Measurements from ENCODE around the gene HIGD1C. TPM values are rescaled to one million over a fixed set of nuclear protein-coding genes. Genes with fewer than 3 reads are reported as not detected.

The HIGD1C gene
- total RNA-seq, 1 experiment from 2014 or later, result not detected

DNA sequence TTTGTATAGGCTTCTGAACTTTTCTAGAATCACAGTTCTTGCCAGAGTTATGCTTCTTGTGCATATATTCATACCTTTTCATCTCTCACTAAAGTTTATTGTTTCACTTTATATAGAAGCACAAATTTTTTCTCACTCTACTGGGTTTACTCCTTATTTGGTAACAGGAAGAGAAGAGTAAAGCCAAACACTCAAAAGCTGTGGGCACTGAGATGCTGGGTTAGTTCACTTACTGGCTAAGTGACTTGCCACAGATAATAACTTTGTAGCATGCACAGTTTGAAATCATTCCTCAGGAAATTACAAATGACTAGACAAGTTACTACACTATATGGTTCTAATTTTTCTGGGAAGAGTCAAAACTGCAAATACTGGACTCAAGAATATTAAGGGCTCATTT is 7.8 kb downstream of the HIGD1C start:
- H3K27ac Mint-ChIP-seq (ENCODE audit: unreplicated experiment), result no peak overlapping the region
- no TSS peak for BruUV-seq (replicated peaks)
- intact Hi-C loops (cut with micrococcal nuclease; ENCODE audit: unreplicated experiment), result loop anchor here (2.0 kb wide), 1 partner anchor 27 kb away; no protein-coding TSS in a partner anchor

DNA sequence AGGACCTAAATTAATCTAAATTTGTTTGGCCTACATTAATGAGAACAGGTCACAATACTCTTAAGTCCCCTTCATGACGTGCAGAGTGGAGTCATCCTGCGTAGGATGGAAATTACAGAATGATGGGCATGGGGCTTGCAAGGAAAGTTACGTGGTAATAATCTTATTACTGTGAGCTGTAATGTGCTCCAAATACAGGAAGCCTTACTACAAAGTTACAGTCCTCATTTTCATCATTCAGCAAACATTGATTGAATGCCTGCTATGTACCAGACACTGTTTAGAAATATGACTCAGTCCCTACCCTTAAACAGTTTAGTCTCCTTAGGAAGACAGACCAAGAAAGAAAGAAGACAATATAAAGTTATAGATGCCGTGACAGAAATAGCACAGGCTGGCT is 9.4 kb downstream of the HIGD1C start:
- H3K36me3 ChIP-seq (ENCODE audit: control insufficient read depth, insufficient read depth, low read length), result no peaks in the 10 kb centered on the region
- no peaks in the 10 kb centered on the region for H3K9me3 ChIP-seq
- intact Hi-C loops (cut with micrococcal nuclease; ENCODE audit: unreplicated experiment), result loop anchor here (2.0 kb wide), 1 partner anchor 25 kb away; no protein-coding TSS in a partner anchor
- Mint-ChIP-seq H3K4me1 (ENCODE audit: low read depth, unreplicated experiment) (peaks cover 26% of the 10 kb centered on the region), H3K27me3 (ENCODE audit: insufficient read depth, unreplicated experiment) (no peaks in the 10 kb centered on the region), H3K9me3 (ENCODE audit: unreplicated experiment) (no peaks in the 10 kb centered on the region), H3K36me3 (ENCODE audit: insufficient read depth, unreplicated experiment) (no peaks in the 10 kb centered on the region), H3K27ac (ENCODE audit: unreplicated experiment) (no peak overlapping the region), H3K4me3 (ENCODE audit: unreplicated experiment) (no peak overlapping the region)
- ChIA-PET CTCF (no interaction called here), POLR2A (no interaction called here)
- no peak overlapping the region for H3K4me3 ChIP-seq (ENCODE audit: low read depth, low read length)
- TF ChIP-seq CTCF (IDR thresholded peaks at IDR 0.05; ENCODE audit: insufficient read depth in 1 of 2, low read depth in 1 of 2, low read length in 1 of 2, severe bottlenecking in 1 of 2, unreplicated experiment in 1 of 2), result no peak
- H3K4me1 ChIP-seq, result peaks cover 26% of the 10 kb centered on the region
- BruUV-seq (replicated peaks), result no TSS peak
- no peaks in the 10 kb centered on the region for H3K27me3 ChIP-seq (replicated peaks; ENCODE audit: control insufficient read depth, insufficient read depth, low read length)
- DNase-seq, result no peak

More for the DNA sequence above, 7.8 kb downstream of the HIGD1C start:
- POLR2A ChIA-PET, result no interaction called here
- DNase-seq, result no peak
- Mint-ChIP-seq H3K27me3 (ENCODE audit: insufficient read depth, unreplicated experiment) (no peaks in the 10 kb centered on the region), H3K4me1 (ENCODE audit: low read depth, unreplicated experiment) (peaks cover 26% of the 10 kb centered on the region), H3K9me3 (ENCODE audit: unreplicated experiment) (no peaks in the 10 kb centered on the region), H3K36me3 (ENCODE audit: insufficient read depth, unreplicated experiment) (no peaks in the 10 kb centered on the region), H3K4me3 (ENCODE audit: unreplicated experiment) (no peak overlapping the region)
- CTCF ChIA-PET, result interaction anchor here (1.0 kb wide), 1 partner anchor 68 kb away, joined by 3 read pairs; no protein-coding TSS in a partner anchor
- Histone ChIP-seq H3K27me3 (replicated peaks; ENCODE audit: control insufficient read depth, insufficient read depth, low read length) (no peaks in the 10 kb centered on the region), H3K4me1 (peaks cover 26% of the 10 kb centered on the region), H3K9me3 (no peaks in the 10 kb centered on the region), H3K4me3 (ENCODE audit: low read depth, low read length) (no peak overlapping the region), H3K36me3 (ENCODE audit: control insufficient read depth, insufficient read depth, low read length) (no peaks in the 10 kb centered on the region)
- TF ChIP-seq CTCF (IDR thresholded peaks at IDR 0.05; ENCODE audit: insufficient read depth in 1 of 2, low read depth in 1 of 2, low read length in 1 of 2, severe bottlenecking in 1 of 2, unreplicated experiment in 1 of 2), result no peak

DNA sequence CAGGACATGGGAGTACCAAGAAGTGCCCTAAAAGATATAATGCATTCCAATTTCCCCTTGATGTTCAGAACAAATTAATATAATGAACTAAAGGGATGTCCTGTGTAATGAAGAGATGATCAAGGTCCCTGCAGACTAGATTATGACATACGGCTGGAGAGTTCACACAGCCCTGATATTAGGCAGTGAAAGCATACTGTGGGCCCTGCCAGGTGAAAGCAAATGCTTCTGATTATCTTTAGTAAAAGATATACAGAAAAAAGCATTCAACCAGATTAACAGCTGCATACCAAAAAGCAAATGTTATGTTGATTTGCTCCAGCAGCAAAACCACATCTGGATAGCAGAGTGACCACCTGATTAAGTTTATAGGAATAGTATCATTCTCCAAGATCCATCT is 12.1 kb downstream of the HIGD1C start:
- Mint-ChIP-seq H3K27ac (ENCODE audit: unreplicated experiment) (no peak overlapping the region), H3K4me3 (ENCODE audit: unreplicated experiment) (no peak overlapping the region), H3K36me3 (ENCODE audit: insufficient read depth, unreplicated experiment) (no peaks in the 10 kb centered on the region), H3K27me3 (ENCODE audit: insufficient read depth, unreplicated experiment) (no peaks in the 10 kb centered on the region), H3K9me3 (ENCODE audit: unreplicated experiment) (no peaks in the 10 kb centered on the region), H3K4me1 (ENCODE audit: low read depth, unreplicated experiment) (peaks cover 26% of the 10 kb centered on the region)
- DNase-seq, result no peak
- POLR2A ChIA-PET, result no interaction called here
- CTCF ChIA-PET, result no interaction called here
- Histone ChIP-seq H3K4me3 (ENCODE audit: low read depth, low read length) (no peak overlapping the region), H3K9me3 (no peaks in the 10 kb centered on the region), H3K27me3 (replicated peaks; ENCODE audit: control insufficient read depth, insufficient read depth, low read length) (no peaks in the 10 kb centered on the region), H3K36me3 (ENCODE audit: control insufficient read depth, insufficient read depth, low read length) (no peaks in the 10 kb centered on the region), H3K4me1 (peaks cover 24% of the 10 kb centered on the region)
- TF ChIP-seq CTCF (IDR thresholded peaks at IDR 0.05; ENCODE audit: insufficient read depth in 1 of 2, low read depth in 1 of 2, low read length in 1 of 2, severe bottlenecking in 1 of 2, unreplicated experiment in 1 of 2), result no peak
- no TSS peak for BruUV-seq (replicated peaks)
- intact Hi-C loops (cut with micrococcal nuclease; ENCODE audit: unreplicated experiment), result no loop called here
